ENCODE data around the gene CHN2.

CHN2 gene

GRCh38 chr7:29332875-29333855 is 138.6 kb downstream of the CHN2 start:
- H3K27me3 ChIP-seq, result peaks cover 0 to 6% of the 10 kb centered on the region in 2 donors
- H3K4me1 ChIP-seq, result peaks cover 0 to 12% (median 0%) of the 10 kb centered on the region in 4 donors
- intact Hi-C loops (cut with DNase I; ENCODE audit: low total_unique reads), result no loop called here
- no peak overlapping the region for H3K27ac ChIP-seq
- no peak overlapping the region for H3K4me3 ChIP-seq
- H3K36me3 ChIP-seq, result no peaks in the 10 kb centered on the region
- no peak for DNase-seq
- H3K9me3 ChIP-seq, result no peaks in the 10 kb centered on the region
- TF ChIP-seq, protein P1, sequence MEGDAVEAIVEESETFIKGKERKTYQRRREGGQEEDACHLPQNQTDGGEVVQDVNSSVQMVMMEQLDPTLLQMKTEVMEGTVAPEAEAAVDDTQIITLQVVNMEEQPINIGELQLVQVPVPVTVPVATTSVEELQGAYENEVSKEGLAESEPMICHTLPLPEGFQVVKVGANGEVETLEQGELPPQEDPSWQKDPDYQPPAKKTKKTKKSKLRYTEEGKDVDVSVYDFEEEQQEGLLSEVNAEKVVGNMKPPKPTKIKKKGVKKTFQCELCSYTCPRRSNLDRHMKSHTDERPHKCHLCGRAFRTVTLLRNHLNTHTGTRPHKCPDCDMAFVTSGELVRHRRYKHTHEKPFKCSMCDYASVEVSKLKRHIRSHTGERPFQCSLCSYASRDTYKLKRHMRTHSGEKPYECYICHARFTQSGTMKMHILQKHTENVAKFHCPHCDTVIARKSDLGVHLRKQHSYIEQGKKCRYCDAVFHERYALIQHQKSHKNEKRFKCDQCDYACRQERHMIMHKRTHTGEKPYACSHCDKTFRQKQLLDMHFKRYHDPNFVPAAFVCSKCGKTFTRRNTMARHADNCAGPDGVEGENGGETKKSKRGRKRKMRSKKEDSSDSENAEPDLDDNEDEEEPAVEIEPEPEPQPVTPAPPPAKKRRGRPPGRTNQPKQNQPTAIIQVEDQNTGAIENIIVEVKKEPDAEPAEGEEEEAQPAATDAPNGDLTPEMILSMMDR (IDR thresholded peaks at IDR 0.05), result no peak

DNA sequence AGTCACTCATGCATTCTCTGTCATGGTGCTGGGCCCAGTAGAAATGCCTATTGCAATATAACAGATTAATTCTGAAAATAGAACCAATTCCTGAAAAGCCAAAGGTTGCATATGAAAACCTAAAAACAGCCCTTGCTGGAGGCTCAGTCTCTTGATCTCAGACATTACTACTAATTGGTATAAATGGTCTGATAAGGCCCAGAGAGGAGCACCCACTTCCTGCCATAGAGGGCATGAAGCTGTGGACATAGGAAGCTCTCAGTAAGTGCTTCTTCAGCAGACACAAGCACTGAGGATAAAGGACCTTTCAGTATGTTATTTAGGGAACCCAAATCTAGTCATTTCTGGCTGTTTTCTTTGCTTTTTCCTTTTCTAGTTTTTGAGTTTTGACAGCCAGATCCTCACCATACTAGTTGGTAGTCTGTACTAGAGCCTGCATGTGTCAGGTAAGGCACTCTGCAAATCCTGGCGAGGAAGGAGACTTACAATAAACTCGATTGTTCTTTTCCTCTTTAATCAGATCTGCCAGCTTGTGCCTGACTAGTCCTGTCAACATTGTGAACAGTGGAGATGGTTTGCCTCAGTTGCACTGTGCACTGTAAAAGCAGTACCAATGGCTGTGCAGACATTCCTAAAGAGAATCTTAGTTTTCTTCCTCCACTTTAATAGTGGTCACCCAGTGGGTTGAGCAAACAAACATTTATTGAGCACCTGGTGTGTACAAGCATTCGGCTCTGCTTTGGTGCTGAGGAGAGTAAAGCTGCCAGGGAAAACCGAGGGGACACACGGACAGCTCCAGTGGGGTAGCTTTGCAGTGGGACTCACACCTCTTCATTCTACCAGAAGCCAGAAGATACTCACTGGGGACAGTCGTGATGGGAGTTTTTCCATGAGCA is 140.9 kb downstream of the CHN2 start:
- Histone ChIP-seq H3K9me3 (no peaks in the 10 kb centered on the region), H3K36me3 (no peaks in the 10 kb centered on the region), H3K4me1 (peaks cover 0 to 8% (median 0%) of the 10 kb centered on the region in 4 donors), H3K27me3 (peaks cover 0 to 6% of the 10 kb centered on the region in 2 donors), H3K4me3 (no peak overlapping the region), H3K27ac (no peak overlapping the region)
- intact Hi-C loops (cut with DNase I; ENCODE audit: low total_unique reads), result no loop called here
- TF ChIP-seq, protein P1 (IDR thresholded peaks at IDR 0.05), result no peak
- no peak for DNase-seq

- H3K4me3 ChIP-seq, result no peak overlapping the region
Observed at GRCh38 chr7:29337546-29338116, 143.1 kb downstream of the CHN2 start.

GRCh38 chr7:29340696-29341095 is 146.1 kb downstream of the CHN2 start:
- no peak for DNase-seq
- intact Hi-C loops (cut with DNase I; ENCODE audit: low total_unique reads), result no loop called here

More at GRCh38 chr7:29337546-29338116, 143.1 kb downstream of the CHN2 start:
- no peak for DNase-seq
- Histone ChIP-seq H3K4me1 (peaks cover 0 to 9% (median 0%) of the 10 kb centered on the region in 4 donors), H3K27me3 (peaks cover 0 to 3% of the 10 kb centered on the region in 2 donors), H3K9me3 (no peaks in the 10 kb centered on the region), H3K36me3 (no peaks in the 10 kb centered on the region), H3K27ac (no peak overlapping the region)
- intact Hi-C loops (cut with DNase I; ENCODE audit: low total_unique reads), result no loop called here
- TF ChIP-seq, protein P1 (IDR thresholded peaks at IDR 0.05), result no peak

More at GRCh38 chr7:29340696-29341095, 146.1 kb downstream of the CHN2 start:
- Histone ChIP-seq H3K4me3 (no peak overlapping the region), H3K27ac (no peak overlapping the region), H3K27me3 (peaks cover 0 to 3% of the 10 kb centered on the region in 2 donors), H3K4me1 (peaks cover 0 to 14% (median 0%) of the 10 kb centered on the region in 4 donors), H3K36me3 (no peaks in the 10 kb centered on the region), H3K9me3 (no peaks in the 10 kb centered on the region)
- TF ChIP-seq, protein P1 (IDR thresholded peaks at IDR 0.05), result no peak

Data from tibial artery (tissue), 4 donors.